HG02610 (cell line): ENCODE results near the gene PCDHGA4.
"Not testable (repeated sequence)": the region's sequence is repeated elsewhere in the genome, so short reads cannot be mapped to it uniquely, and the experiment has no call there.

Source experiments
- ATAC-seq: cut with Tn5 transposase; IDR thresholded peaks from one replicate; pipeline ENCODE4 v1.9.1; 2021; ENCODE audit warnings: mild to moderate bottlenecking, moderate library complexity; ENCODE audit not compliant: unreplicated experiment

The PCDHGA4 gene

DNA sequence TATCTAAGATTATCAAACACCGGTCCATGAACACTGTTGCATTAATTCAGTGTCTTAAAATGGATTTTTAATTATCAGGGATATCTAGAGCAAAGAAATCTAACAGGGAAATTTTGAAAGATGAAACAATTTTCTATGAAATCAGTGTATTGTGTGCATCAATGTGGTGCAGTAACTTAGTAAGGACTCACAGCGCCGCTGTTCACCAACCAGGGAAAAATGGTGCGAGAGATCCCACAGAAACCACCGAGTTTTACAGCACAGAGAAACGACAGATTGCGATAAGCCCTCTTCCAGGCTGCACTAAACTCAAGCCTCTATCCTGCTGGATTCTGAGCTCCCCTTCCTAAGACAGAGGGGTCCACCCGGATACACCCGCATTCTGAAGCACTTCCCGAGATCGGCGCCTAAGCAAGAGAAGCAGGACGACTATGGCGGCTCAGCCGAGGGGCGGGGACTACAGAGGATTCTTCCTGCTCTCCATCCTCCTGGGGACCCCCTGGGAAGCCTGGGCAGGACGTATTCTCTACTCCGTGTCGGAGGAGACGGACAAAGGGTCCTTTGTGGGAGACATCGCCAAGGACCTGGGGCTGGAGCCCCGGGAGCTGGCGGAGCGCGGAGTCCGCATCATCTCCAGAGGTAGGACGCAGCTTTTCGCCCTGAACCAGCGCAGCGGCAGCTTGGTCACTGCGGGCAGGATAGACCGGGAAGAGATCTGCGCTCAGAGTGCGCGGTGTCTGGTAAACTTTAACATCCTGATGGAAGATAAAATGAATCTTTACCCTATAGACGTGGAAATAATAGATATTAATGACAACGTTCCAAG lies 27.9 kb downstream of the PCDHGA4 start, which contains the start of gene PCDHGA7:
Gene PCDHGA7, plus strand, starts transcription at position 274 of the 826 bp plus-strand sequence. Its CDS starts 158 bp downstream, at position 432.
- no peak for ATAC-seq

DNA sequence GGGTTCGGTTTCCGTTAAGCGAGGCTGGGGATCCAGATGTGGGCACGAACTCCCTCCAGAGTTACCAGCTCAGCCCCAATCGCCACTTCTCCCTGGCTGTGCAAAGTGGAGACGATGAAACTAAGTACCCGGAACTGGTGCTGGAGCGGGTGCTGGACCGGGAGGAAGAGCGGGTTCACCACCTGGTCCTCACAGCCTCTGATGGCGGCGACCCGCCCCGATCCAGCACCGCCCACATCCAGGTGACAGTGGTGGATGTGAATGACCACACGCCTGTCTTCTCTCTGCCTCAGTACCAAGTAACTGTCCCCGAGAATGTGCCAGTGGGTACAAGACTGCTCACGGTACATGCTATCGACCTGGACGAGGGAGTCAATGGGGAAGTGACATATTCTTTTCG lies 28.5 kb downstream of the PCDHGA4 start:
- no peak for ATAC-seq

GRCh38 chr5:141384471-141385267 lies 29.8 kb downstream of the PCDHGA4 start:
- no peak for ATAC-seq

GRCh38 chr5:141387557-141388311 lies 32.9 kb downstream of the PCDHGA4 start, which contains the start of gene PCDHGB4:
TSS of gene PCDHGB4 (plus strand) at chr5:141387698. CDS start at chr5:141387885, 187 bp downstream.
- not testable (repeated sequence) for ATAC-seq

DNA sequence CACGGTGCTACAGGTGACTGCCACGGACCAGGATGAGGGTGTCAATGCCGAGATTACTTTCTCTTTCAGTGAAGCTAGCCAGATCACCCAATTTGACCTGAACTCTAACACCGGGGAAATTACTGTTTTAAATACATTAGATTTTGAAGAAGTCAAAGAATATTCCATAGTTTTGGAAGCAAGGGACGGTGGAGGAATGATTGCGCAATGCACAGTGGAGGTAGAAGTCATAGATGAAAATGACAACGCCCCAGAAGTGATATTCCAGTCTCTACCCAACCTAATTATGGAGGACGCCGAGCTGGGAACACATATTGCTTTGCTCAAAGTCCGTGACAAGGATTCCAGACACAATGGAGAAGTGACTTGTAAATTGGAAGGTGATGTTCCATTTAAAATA lies 33.8 kb downstream of the PCDHGA4 start:
- ATAC-seq, result no peak

DNA sequence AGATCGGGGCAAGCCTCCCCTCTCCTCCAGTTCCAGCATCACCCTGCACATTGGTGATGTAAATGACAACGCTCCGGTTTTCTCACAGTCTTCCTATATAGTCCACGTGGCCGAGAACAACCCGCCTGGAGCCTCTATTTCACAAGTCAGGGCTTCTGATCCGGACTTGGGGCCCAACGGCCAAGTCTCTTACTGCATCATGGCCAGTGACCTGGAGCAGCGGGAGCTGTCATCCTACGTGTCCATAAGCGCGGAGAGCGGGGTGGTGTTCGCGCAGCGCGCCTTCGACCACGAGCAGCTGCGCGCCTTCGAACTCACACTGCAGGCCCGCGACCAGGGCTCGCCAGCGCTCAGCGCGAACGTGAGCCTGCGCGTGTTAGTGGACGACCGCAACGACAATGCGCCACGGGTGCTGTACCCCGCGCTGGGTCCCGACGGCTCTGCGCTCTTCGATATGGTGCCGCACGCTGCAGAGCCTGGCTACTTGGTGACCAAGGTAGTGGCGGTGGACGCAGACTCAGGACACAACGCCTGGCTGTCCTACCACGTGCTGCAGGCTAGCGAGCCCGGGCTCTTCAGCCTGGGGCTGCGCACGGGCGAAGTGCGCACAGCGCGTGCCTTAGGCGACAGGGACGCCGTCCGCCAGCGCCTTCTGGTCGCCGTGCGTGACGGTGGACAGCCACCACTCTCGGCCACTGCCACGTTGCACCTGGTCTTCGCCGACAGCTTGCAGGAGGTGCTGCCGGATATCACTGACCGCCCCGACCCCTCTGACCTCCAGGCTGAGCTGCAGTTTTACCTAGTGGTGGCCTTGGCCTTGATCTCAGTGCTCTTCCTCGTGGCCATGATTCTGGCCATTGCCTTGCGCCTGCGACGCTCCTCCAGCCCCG lies 34.6 kb downstream of the PCDHGA4 start:
- no peak for ATAC-seq

DNA sequence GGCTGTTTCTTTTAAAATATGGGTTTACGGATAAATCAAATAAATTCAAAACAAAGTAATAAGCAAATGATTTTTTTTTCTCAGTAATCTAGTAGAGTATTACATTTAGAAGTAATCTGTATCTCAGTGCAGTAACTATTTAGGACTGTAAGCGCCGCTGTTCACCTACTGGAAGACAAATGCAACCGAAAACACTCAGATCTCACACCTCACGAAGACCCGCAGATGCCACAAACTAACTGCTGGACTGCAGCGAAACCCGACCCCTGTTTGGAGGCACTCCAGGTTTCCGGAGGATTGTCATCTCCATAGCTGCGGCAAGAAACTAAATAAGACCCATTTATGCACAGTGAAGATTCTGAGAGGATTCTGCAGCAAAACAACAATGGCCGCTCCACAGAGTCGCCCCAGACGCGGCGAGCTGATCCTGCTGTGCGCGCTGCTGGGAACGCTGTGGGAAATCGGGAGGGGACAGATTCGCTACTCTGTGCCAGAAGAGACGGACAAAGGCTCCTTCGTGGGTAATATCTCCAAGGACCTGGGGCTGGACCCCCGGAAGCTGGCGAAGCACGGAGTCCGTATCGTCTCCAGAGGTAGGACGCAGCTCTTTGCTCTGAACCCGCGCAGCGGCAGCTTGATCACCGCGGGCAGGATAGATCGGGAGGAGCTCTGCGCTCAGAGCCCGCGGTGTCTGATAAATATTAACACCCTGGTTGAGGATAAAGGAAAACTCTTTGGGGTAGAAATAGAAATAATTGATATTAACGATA lies 37.8 kb downstream of the PCDHGA4 start, which contains the start of gene PCDHGA8:
Gene PCDHGA8, plus strand, starts transcription at position 205 of the 770 bp plus-strand sequence. Its CDS starts 181 bp downstream, at position 386.
- no peak for ATAC-seq

- no peak for ATAC-seq
These were observed 38.4 kb downstream of the PCDHGA4 start for GRCh38 chr5:141393267-141393666.

DNA sequence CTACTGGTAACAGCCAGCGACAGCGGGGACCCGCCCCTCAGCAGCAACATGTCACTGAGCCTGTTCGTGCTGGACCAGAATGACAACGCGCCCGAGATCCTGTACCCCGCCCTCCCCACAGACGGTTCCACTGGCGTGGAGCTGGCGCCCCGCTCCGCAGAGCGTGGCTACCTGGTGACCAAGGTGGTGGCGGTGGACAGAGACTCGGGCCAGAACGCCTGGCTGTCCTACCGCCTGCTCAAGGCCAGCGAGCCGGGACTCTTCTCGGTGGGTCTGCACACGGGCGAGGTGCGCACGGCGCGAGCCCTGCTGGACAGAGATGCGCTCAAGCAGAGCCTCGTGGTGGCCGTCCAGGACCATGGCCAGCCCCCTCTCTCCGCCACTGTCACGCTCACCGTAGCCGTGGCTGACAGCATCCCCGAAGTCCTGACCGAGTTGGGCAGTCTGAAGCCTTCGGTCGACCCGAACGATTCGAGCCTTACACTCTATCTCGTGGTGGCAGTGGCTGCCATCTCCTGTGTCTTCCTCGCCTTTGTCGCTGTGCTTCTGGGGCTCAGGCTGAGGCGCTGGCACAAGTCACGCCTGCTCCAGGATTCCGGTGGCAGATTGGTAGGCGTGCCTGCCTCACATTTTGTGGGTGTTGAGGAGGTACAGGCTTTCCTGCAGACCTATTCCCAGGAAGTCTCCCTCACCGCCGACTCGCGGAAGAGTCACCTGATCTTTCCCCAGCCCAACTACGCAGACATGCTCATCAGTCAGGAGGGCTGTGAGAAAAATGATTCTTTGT lies 39.8 kb downstream of the PCDHGA4 start:
- not testable (repeated sequence) for ATAC-seq

DNA sequence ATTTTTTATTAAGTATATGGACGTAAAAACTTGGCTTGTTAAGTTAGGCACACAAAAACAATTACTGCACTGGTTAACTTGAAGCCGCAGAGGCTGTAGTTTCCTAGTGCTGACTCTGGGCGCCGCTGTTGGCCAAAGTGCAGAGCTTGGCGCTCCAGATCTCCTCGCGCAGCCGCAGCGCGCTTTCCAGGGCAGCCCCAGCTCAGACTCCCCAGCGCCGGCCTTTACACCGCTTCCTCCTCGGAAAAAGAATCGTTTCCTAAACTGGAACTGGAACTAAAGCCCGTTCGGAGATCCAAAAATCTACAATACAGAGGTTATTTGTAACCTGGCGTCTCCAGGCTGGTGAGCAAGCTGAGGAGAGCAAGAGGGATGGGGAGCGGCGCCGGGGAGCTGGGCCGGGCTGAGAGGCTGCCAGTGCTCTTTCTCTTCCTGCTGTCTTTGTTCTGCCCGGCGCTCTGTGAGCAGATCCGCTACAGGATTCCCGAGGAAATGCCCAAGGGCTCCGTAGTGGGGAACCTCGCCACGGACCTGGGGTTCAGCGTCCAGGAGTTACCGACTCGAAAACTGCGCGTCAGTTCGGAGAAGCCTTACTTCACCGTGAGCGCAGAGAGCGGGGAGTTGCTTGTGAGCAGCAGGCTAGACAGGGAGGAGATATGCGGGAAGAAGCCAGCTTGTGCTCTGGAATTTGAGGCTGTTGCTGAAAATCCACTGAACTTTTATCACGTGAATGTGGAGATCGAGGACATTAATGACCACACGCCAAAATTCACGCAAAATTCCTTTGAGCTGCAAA lies 43.1 kb downstream of the PCDHGA4 start, which contains the start of gene PCDHGB5:
Gene PCDHGB5, plus strand, starts transcription at position 192 of the 796 bp plus-strand sequence. Its CDS starts 181 bp downstream, at position 373.
- ATAC-seq, result peak; percentile 95

- ATAC-seq, result no peak
These were observed 43.8 kb downstream of the PCDHGA4 start for GRCh38 chr5:141398608-141399007.

DNA sequence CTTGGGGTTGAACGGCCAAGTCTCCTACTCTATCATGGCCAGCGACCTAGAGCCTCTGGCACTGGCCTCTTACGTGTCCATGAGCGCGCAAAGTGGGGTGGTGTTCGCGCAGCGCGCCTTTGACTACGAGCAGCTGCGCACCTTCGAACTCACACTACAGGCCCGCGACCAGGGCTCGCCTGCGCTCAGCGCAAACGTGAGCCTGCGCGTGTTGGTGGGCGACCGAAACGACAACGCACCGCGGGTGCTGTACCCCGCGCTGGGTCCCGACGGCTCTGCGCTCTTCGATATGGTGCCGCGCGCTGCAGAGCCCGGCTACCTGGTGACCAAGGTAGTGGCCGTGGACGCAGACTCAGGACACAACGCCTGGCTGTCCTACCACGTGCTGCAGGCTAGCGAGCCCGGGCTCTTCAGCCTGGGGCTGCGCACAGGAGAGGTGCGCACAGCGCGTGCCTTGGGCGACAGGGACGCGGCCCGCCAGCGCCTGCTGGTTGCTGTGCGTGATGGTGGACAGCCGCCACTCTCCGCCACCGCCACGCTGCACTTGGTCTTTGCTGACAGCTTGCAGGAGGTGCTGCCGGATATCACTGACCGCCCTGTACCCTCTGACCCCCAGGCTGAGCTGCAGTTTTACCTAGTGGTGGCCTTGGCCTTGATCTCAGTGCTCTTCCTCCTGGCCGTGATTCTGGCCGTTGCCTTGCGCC lies 44.9 kb downstream of the PCDHGA4 start:
- ATAC-seq, result no peak

DNA sequence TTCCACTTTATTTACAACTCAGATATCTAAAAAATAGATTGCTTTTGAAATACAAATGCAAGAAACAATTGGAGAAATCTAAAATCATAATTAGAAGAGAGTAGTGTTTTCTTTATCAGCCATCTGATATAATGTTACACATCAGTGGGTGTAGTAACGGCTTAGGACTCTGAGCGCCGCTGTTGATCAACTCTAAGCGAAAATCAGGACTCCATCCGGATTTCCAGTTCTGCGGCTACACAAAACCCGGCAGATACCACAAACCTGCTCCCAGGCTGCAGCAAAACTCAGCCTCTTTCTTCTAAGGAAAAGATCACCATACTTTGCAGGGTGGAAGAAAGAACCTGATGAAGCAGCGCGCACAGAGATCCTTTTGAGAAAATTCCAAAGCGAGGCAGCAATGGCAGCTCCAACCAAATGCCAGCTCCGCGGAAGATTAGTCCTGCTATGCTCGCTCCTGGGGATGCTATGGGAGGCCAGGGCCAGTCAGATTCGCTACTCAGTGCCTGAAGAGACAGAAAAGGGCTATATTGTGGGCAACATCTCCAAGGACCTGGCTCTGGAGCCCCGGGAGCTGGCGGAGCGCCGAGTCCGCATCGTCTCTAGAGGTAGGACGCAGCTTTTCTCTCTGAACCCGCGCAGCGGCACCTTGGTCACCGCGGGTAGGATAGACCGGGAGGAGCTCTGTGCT lies 47.9 kb downstream of the PCDHGA4 start, which contains the start of gene PCDHGA9:
Gene PCDHGA9, plus strand, starts transcription at position 226 of the 691 bp plus-strand sequence. Its CDS starts 175 bp downstream, at position 401.
- ATAC-seq, result no peak

- no peak for ATAC-seq
These were observed 48.6 kb downstream of the PCDHGA4 start for GRCh38 chr5:141403387-141403786.
